GM19240 (cell line): ENCODE data around the gene DBR1.
A peak's percentile ranks its signal among the peaks of the same experiment; 100 is the strongest.
"Not testable (repeated sequence)": the region's sequence is repeated elsewhere in the genome, so short reads cannot be mapped to it uniquely, and the experiment has no call there.

Source experiments
- DNase-seq: peaks from one replicate; pipeline ENCODE4 v3.0.0; 2011; ENCODE audit warnings: low spot score; ENCODE audit not compliant: insufficient read length

DBR1 gene

DNA sequence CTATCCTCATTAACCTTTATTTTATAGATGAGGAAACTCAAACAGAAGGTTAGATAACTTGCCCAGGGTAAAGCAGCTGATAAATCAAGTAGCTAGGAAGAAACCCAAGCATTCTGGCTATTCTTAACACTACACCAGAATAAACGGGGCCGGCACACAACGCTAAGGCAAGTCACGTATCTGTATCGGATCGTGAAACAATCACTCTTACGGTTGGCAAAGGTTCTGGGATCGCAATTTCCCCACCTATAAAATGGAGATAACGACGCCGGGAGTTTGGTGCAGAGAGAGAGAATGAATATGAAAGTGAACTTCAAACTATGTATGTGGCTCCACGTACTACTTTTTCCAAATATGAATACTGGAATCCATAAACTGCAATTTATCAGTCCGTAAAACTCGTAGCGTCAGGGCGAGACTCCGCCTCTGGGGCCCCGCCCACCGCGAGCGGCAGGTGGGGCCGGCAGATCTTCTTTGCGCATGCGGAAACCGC is 12.1 kb upstream of the DBR1 start:
- DNase-seq, result peak; percentile 89

DNA sequence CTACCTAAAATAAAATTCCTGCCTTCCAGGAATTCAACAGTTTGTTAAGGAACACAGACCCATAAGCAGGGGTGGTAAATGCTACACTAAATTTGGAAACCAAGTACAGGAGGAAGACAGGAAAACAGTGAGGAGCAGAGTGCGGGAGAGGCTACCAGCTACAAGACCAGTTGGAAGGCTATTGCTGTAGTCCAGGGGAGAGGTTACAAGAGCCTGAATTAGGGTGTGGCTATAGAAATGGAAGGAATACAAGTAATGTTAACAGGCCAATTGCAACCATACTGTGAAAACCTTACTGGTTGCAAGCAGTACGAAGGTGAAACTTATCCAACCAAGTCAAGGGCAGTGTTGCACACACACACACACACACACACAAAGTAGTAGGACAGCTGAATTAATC is 11.5 kb upstream of the DBR1 start:
- DNase-seq, result no peak

DNA sequence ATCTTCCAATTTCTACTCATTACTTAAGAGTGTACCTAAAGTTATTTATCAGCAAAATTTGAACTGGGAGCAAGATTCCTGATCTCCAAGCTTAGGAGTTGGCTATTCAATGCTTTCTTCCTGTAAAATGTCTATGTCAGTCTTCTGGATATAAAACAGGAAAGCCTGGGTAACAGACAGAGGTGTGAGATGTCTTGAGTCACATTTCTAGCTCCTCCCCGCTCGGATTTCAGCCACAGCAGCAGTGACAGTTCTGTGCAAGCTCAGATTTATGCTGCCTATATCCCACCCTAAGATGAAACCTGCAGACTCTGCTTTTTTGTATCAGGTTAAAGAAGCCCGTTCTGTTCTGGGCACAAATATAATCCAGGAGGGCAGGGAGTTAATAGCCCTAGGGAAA is 10.3 kb upstream of the DBR1 start:
- no peak for DNase-seq

DNA sequence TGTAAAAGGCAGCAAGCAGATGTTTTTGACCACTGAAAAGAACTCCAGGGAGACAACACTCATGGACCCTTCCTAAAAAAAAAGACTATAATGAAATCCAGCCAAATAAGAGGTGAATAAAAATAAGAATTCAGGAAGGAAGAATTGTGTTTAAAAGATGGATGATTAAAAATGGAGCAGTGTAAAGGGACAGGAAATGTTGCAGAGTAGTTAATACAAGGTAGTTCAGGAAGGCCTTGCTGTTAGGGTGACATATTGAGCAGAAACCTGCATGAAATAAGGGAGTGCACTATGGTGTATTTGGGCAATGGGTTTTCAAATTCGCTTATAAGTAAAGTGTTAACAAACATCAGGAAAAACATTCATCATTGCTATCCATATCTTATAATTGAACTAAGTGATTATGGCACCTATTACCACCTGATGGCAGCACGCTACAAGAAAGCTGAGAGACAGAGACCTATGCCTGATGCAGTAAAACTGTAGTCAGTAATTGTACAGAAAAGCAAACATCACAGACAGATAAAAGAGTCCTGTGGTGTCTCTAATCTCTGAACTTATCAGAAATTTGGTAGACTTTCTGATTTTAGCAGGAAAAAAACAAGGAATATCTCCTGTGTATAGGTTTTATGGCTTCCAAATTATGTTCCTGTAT is 5.8 kb upstream of the DBR1 start:
- DNase-seq, result no peak

DNA sequence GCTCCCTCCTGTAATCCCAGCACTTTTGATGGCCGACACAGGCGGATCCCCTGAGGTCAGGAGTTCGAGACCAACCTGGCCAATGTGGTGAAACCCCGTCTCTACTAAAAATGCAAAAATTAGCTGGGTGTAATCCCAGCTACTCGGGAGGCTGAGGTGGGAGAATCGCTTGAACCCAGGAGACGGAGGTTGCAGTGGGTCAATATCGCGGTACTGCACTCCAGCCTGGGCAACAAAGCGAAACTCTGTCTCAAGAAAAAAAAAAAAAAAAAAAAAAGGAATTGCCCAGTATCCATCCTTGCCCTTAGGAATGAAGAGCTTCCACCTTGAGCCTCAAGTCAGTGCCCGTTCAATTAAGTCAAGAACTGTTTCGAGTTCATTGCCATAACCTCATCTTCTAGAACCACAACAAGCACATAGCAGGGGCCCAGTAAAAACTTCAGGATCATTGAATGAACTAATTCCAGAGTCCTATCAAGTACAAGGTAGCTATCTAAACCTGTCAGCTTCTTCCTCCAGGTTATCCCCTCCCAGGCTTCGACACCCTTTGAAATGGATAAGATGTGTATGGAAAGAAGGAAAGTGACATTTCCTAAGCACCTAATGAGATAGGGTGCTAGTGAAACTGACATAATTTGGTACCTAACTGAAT is 826 bp downstream of the DBR1 start:
- DNase-seq, result no peak

DNA sequence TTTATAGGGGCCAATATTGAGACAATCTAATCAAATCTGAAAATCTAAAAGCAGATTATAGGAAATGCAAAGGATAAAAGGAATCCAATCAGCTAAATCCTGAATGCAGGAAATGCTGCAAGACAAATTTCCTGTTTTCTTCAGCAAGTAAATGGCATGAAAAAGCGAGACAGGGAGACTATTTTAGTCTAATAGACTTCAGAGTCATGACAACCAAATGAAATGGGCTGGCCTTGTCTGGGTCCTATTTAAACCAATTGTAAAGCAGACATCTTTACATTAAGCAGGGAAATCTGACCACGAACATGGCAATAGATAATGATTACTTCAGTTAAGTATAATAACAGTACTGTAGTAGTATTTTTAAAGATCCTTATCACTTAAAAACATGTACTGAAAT is 2.1 kb downstream of the DBR1 start:
- no peak for DNase-seq

DNA sequence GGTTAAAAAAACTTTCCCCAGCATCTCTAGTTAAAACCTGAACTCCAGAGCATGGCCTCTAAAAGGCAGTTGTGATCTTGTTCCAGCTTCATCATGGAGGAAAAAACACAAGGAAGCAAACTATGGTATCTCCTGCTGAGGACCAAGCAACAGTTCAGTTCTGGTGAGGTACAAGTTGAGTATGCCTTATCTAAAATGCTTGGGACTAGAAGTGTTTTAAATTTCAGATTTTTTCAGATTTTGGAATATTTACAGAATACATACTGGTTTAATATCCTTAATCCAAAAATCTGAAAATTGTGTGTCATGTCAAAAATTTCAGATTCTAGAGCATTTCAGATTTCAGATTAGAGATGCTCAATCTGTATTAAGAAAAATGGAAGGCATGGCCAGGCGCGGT is 9.7 kb downstream of the DBR1 start:
- no peak for DNase-seq

DNA sequence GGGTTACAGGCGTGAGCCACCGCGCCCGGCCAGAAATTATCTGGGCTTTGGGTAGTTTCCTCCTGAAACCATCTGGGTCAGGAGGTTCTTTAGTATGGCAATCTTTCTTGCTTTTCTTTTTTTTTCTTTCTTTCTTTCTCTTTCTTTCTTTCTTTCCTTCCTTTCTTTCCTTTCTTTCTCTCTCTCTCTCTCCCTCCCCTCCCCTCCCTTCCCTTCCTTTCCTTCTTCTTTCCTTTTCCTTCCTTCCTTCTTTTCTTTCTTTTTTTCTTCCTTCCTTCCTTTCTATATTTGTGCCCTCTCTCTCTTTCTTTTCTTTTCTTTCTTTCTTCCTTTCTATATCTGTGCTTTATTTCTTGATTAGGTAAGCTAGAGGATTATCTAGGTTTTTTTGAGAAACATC is 17.0 kb downstream of the DBR1 start:
- DNase-seq, result no peak

DNA sequence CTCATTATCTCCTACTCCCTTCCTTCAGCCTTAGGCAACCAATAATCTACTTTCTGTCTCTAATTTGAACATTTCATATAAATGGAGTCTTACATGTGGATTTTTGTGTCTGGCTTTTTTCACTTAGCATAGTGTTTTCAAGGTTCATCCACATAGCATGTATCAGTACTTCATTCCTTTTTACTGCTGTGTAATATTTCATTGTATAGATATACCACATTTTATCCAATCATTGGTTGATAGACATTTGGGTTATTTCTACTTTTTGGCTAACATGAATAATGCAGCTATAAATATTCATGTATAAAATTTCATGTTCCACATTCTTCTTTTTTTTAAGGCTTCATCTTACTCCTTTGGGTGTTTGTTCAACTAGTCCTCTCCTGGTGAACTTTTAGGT is 20.2 kb downstream of the DBR1 start:
- DNase-seq, result no peak

DNA sequence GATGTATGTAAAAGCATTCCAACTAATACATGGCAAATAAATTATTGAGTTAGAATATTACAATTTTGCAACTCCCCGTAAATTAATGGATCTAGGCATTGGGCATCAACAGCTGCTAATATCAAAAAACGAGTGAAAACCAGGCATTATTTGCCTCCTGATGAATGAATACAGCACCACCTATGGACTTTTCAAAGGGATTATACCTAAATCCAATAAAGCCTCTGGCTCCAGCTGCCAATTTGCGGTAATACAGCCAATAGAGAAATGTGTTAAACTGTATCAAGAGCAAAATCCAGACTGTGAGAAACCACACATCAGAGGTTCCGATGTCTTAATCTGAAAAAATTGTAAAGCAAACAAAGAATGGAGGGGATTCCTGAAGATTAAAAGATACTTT is 26.2 kb downstream of the DBR1 start:
- no peak for DNase-seq

DNA sequence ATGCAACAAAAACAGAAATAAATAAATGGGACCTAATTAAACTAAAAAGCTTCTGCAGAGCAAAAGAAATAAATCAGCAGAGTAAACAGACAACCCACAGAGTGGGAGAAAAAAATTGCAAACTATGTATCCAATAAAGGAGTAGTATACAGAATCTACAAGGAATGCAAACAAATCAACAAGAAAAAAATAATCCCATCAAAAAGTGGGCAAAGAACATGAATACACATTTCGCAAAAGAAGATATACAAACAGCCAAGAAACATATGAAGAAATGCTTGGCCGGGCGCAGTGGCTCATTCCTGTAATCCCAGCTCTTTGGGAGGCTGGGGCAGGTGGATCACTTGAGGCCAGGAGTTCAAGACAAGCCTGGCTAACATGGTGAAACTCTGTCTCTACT is 32.5 kb downstream of the DBR1 start:
- DNase-seq, result not testable (repeated sequence)

DNA sequence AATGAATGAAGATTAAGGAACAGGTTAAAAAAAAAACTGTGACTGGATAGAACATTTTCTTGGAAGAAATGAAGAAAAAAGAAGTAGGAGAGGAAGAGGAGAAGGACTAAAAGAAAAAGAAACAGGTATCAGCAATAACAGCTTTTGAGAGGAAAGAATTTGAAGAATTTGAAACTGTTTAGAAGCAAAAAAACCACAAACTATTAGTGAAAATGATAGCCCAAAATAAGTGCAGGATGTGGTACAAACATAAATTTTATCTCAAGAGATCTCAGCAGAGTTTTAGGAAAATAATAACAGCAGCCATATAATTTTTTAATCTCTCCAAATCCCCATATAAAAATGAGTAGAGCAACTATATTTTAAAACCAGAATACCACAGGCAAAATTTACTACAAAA is 33.8 kb downstream of the DBR1 start:
- no peak for DNase-seq

DNA sequence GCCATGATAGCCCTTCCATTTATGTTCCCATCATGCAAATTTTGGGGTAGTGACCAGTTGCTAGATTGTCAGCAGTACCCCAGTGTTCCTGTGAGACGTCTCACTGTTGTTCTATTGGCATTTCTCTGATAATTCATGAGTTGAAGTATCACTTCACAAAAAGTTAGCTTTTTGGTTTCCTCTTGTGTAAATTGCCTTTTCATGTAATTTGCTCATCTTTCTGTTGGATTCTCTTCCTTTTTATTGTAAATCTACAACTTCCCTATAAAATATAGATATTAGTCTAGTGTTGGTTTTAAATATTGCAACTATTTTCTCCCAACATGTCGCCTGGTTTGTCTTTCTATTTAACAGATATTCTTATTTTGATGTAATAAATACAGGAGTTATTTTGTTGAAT is 35.0 kb downstream of the DBR1 start:
- DNase-seq, result no peak

DNA sequence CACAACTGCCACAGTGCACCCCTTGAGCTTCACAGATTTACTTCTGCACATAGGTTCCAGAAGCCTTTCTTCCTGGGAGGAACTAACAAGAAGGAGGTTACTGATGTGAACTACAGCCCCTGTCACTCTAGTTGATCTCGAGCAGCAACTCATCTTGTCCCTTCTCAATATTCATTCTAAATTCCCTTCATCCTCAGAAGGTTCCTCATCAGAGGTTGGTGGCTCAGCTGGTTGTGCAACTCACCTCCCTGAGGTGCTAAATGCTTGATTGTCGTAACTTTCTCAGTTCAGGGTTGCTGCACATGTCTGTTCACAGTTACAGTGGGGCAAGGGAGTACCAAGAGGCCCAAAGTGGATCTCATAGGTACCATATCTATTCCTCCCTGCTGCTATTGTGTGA is 36.9 kb downstream of the DBR1 start:
- DNase-seq, result no peak

DNA sequence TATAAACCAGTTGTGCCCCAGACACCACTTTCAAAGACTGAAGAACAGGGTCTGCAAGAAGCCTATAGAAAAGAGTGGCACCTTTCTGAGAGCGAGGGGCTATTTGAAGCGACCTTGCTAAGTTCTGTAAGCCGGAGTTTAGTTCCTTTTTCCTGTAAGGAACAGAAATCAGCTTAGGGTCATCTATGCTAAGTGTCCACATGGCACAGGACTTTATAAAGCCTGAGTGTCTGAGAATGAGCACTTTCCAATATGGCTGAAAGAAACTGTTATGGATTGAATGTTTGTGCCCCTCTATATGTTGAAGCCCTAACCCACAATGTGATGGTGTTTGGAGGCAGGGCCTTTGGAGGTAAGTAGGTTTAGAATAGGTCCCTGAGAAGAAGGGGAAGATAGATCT is 38.5 kb downstream of the DBR1 start:
- DNase-seq, result no peak

DNA sequence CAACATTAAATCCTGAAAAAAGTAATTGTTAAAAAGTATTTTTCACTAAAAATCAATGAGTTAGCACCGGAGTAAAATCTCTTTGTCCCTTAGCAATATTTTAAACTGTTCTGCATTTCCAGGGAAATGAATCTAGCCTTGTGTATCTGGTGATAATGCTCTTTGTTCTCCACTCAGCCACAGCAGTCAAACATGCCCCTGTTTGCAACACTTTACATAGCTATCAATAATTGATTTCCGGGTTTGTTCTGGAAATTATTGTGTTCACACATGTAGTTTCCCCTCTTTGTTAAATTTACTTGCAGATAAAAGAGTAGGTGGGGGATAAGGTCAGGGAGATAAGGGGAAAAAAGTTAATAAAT is 38.9 kb downstream of the DBR1 start:
- DNase-seq, result no peak

DNA sequence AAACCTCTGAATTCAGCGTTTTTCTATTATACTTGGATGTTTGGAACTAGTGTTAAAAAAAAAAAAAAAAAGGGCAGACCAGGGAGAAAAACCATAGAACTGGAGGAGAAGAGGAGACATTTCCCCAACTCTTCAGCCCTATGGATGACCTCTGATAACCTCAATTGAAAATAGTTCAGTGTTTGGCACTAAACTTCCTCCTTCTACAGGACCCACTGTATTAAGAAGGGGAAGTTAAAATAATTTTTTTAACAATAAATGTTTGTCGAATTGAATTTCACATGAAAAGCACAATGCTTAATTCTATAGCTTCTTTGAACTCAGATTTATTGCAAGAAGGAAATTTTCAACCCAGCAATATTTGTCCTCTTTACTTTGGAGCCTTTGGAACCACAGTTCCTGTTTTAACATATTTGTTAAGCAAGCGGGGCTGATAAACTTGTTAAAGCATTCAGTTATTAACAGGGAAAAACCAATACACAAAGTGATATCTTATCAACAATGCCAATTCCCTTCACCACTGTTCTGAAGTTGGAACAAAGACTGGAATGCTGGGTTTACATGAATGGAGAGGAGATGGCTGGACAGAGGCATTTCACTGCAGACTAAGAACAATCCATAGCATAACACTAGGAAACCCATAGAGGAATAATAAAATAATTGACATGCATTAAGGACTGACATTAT is 39.4 kb downstream of the DBR1 start:
- DNase-seq, result no peak

DNA sequence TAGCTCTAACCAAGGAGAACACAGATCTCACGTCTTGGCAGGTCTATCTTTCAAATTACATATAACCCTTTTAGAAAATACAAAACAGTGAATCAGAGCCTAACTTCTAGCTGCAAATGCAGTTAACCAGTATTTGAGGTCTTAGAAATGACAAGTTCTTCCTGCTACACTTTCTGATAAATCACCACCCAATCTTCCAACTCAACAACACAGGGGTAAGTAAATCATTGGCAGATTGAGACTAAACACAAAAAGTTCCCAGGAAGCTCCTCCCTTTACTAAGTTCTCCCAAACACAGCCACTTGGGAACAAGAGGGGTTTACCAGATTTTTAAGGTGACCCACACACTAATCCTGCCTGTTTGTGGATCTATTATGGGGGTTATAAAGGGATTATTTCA is 42.5 kb downstream of the DBR1 start, which contains the start of gene A4GNT:
Gene A4GNT (minus strand): TSS at position 152 of the 400 bp plus-strand sequence. CDS start 1,134 bp downstream, outside the sequence.
- no peak for DNase-seq

DNA sequence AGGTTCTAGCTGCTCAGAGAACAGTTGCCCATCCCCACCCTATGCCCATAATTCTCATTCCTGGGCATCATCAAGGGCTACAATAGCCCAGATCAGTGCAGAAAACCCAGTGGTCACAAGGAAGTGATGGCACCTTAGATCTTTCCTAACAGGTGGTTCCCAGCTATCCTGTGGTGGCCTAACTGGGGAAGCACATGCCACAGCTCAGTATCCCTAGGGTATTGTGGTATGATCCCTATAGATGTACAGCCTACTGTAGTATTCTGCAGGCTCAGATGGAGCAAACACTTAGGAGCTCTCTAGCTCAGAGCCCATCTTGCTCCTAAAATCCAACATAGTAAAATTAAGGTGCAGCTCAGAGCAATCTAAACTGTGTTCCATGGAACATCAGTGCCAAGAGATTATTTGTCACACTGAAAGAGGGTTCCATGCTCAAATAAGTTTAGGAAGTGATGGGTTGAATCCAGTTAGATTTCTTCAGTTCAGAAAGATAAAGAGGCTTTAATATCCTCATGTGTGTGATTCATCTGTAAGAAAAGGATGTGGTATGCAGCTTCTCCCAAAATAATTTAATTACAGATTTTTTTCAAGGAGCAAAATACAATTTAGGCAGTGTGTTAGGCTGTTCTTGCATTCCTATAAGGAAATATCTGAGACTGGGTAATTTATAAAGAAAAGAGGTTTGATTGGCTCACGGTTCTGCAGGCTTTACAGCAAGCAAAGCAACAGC is 46.9 kb downstream of the DBR1 start:
- DNase-seq, result no peak

DNA sequence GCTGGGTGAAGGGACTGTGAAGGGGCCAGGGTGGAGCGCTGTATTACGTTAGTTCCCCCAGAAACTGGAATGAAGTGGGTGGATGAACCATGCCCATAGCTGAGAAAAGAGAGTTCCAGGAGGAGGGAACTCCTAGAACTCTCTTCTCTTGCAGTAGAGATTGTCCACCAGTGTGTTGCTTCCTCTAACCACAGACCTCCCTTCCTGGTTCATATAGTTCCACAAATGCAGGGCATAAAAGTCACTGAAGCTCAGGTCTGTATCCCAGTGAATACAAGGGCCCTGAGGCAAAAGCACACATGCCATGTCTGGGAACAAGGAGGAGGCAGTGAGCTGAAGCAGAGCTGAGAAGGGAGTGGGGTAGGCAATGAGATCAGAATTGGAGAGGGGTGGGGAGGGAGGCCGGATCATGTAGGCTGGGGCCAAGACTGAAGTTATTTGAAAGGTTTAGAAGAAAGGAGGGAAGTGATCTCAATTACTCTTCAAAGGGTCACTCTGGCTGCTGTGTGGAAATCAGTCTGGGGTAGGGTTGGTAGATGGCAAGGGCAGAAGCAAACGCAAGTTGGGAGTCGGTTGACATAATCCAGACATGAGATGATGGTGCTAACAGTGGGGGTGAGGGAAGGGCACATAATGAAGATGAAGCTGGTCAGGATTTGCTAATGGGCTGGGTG is 49.0 kb downstream of the DBR1 start:
- no peak for DNase-seq

DNA sequence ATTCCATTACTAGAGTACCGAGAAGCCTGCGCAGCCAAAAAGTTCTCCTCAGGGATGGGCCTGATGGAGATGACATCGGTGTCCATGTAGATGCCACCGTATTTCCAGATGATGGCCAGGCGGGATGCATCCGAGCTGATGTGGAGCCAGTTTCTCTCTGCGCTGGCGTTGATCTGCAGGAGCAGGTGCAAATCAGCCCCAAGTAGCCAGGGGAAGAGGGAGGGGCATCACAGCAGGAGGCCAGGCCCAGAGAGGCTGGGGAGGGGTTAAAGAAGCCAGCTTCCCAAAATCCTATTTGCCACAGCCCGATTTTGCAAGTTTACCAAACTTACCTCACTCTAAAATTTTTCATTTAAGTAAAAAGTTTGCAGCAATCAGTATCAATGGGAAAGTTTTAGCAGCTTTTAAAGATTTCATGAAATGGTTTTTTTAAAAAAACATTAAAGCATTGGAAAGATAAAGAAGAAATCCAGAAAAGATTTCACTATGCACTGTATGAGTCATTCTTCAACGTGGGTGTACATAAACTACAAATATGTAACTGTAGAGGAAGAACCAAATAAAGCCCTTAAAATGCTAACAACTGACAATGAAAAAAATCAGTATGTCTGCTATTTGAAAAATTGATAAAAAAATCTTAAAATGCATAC is 49.9 kb downstream of the DBR1 start:
- no peak for DNase-seq
